ENCODE data around the gene ITPKA.

The ITPKA gene

GRCh38 chr15:41512512-41512939 lies 18.9 kb downstream of the ITPKA start:
- no peaks in the 10 kb centered on the region for H3K9me3 ChIP-seq (ENCODE audit: severe bottlenecking)
- no peaks in the 10 kb centered on the region for H3K36me3 ChIP-seq (ENCODE audit: low read depth)
- ATAC-seq (ENCODE audit: low read depth) (no peak), DNase-seq (ENCODE audit: low spot score) (no peak)
- H3K4me1 ChIP-seq (ENCODE audit: insufficient read depth, poor library complexity, severe bottlenecking): no peaks in the 10 kb centered on the region
- peaks cover 28% of the 10 kb centered on the region for H3K27me3 ChIP-seq (ENCODE audit: insufficient read depth, poor library complexity, severe bottlenecking)
- H3K4me3 ChIP-seq (ENCODE audit: severe bottlenecking): no peak overlapping the region
- no peak for TF ChIP-seq CTCF (IDR thresholded peaks at IDR 0.05; ENCODE audit: poor library complexity, severe bottlenecking)
- no peak overlapping the region for H3K27ac ChIP-seq (ENCODE audit: poor library complexity, severe bottlenecking)

- Histone ChIP-seq H3K9me3 (ENCODE audit: severe bottlenecking) (no peaks in the 10 kb centered on the region), H3K27me3 (ENCODE audit: insufficient read depth, poor library complexity, severe bottlenecking) (peaks cover 28% of the 10 kb centered on the region), H3K27ac (ENCODE audit: poor library complexity, severe bottlenecking) (no peak overlapping the region), H3K4me1 (ENCODE audit: insufficient read depth, poor library complexity, severe bottlenecking) (no peaks in the 10 kb centered on the region), H3K36me3 (ENCODE audit: low read depth) (no peaks in the 10 kb centered on the region), H3K4me3 (ENCODE audit: severe bottlenecking) (peak overlapping the region; percentile 2)
- ATAC-seq (ENCODE audit: low read depth) (peak; percentile 25; the same call in 2 of the 3 replicates), DNase-seq (ENCODE audit: low spot score) (no peak)
- no peak for TF ChIP-seq CTCF (IDR thresholded peaks at IDR 0.05; ENCODE audit: poor library complexity, severe bottlenecking)
These were observed 19.3 kb downstream of the ITPKA start for GRCh38 chr15:41512940-41513505.

DNA sequence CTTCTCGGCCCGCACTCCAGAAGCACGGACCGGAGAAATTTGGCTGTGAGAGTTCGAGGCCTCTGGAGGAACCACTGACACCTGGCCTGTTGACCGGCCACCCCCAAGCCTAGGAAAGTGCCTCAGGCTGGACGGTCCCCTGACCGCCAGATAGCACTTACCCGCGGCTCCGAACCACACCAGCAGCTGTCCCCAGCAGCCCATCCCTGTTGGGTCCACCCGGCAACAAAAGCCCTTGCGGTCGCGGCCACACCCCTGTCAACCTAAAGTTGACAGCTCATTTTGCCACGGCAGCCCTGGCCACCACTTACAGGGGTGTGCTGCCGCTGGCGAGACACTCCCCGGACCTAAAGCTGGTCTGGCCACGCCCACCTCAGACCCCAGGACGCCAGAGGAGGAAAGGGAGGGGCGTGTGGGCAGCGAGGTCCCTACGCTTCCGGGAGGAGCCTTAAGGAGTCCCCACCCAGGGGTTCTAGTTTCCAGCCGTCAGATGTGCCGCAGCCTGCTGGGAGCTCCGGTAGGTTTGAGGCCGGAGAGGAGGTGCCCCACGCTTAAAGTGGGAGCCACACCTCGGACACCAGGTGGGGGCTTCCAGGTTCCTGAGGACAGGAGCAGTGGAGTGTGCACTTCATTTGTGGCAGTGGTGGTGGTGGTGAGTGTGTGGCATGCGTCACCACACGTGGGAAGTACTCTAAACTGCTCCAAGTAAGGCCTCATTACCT lies 20.0 kb downstream of the ITPKA start, which contains the start of gene LTK:
Gene LTK, minus strand, starts transcription at position 322 of the 722 bp plus-strand sequence. Its CDS starts 118 bp downstream, at position 204.
- peak within 1 kb of the TSS; percentile 2 for H3K4me3 ChIP-seq (ENCODE audit: severe bottlenecking)
- H3K9me3 ChIP-seq (ENCODE audit: severe bottlenecking): no peaks in the 10 kb centered on the region
- ATAC-seq (ENCODE audit: low read depth) (no peak), DNase-seq (ENCODE audit: low spot score) (no peak)
- H3K36me3 ChIP-seq (ENCODE audit: low read depth): no peaks in the 10 kb centered on the region
- H3K4me1 ChIP-seq (ENCODE audit: insufficient read depth, poor library complexity, severe bottlenecking): no peaks in the 10 kb centered on the region
- no peak for TF ChIP-seq CTCF (IDR thresholded peaks at IDR 0.05; ENCODE audit: poor library complexity, severe bottlenecking)
- no peak within 1 kb of the TSS for H3K27ac ChIP-seq (ENCODE audit: poor library complexity, severe bottlenecking)
- peaks cover 28% of the 10 kb centered on the region for H3K27me3 ChIP-seq (ENCODE audit: insufficient read depth, poor library complexity, severe bottlenecking)

DNA sequence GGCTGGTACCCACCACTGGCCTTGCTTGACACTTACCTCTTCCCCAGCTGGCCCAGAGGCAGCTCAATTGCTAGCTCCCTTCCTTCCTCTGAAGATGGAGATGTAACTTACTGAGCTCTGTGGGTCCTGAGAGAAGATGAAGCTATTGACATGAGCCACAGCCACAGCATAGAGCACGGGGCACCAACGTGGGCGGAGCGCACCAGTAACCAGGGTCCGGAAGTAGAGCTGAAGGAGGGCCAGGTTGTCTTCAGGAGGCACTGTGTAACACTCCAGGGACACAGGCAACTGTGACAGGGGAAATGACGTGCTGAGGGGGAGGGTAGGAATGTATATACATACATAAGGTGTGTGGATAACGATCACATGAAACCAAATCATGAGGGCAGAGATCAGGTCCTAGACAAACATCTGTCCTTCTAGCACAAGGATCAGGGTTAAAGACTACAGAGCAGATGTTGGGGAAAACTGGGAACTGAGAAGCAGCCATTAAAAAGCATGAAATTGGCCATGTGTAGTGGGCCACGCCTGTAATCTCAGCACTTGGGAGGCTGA lies 24.3 kb downstream of the ITPKA start:
- H3K9me3 ChIP-seq (ENCODE audit: severe bottlenecking): no peaks in the 10 kb centered on the region
- no peaks in the 10 kb centered on the region for H3K4me1 ChIP-seq (ENCODE audit: insufficient read depth, poor library complexity, severe bottlenecking)
- H3K4me3 ChIP-seq (ENCODE audit: severe bottlenecking): no peak overlapping the region
- H3K27me3 ChIP-seq (ENCODE audit: insufficient read depth, poor library complexity, severe bottlenecking): peaks cover 10% of the 10 kb centered on the region
- H3K27ac ChIP-seq (ENCODE audit: poor library complexity, severe bottlenecking): no peak overlapping the region
- no peaks in the 10 kb centered on the region; the same call in 1 of the 2 replicates for H3K36me3 ChIP-seq (ENCODE audit: low read depth)
- no peak for TF ChIP-seq CTCF (IDR thresholded peaks at IDR 0.05; ENCODE audit: poor library complexity, severe bottlenecking)
- ATAC-seq (ENCODE audit: low read depth) (no peak), DNase-seq (ENCODE audit: low spot score) (no peak)
